Middle frontal gyrus (tissue), 1 donor: ENCODE data around the gene PRELID2.
"Not testable (repeated sequence)": the region's sequence is repeated elsewhere in the genome, so short reads cannot be mapped to it uniquely, and the experiment has no call there.

Source experiments
- DNase-seq: peaks from one replicate; pipeline ENCODE4 v3.0.0-alpha.2; 2015; ENCODE audit warnings: low spot score; ENCODE audit errors: extremely low spot score

The PRELID2 gene

DNA sequence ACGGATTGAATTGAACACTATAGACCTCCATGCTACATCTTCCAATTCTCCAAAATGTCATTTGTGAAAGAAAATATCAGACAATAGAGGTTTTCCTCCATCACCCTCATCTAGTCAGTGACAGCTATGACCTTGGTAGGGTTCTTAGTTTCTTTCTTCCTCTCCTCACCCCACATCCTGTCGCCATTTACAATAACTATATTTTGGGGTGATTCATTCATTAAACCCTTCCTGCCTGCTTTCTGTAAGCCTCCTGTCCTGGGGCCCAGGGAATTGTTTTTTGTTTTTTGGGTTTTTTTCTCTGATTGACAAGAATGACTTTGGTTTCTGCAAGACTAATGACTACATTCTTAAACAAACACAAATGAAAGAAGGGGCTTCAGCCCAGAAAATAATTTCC, 82.6 kb downstream of the PRELID2 start:
- no peak for DNase-seq

DNA sequence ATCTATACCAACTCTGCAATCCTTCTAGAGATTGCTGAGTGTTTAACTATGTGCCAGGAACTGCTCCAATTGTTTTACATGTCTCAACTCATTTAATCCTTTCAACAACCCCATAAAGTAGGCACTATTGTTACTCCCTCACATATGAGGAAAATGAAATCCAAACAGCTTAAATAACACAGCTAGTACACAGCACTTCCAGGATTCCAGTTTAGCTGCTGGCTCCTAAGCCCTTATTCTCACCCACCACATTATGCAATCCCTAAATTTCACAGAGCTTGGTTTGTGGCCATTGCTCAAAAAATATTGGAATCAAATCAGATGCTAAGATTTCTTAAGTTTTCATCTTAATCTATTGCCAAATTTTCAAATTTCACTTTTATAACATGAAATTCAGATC, 84.9 kb downstream of the PRELID2 start:
- no peak for DNase-seq

DNA sequence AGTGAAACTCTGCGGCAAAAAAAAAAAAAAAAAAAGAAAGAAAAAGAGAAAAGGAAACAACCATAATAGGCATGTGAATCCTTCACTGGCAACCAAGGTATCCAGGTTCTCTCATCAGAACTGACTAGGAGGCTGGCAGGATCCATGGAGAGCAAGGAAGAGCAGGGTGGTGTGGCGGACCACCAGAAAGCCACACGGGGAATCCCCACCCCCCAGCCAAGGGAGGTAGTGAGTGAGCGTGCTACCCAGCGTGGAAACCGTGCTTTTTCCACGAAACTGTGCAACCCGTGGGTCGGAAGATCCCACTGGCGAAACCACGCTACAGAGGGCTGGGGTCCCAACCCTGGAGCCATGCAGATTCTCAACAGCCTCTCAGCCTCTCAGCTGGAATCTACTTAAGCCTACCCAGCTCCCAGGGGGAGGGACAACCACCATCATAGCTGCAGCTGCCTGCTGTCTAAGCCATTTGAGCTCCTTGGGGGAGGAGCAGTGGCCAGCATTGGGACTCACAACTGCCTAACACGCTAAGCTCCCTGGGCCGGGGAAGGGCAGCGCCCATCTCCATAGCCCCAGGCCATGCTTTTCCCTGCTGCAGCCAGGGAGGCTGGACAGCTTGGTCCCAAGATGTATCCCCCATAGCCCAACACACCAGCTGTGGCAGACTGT, 91.6 kb downstream of the PRELID2 start:
- no peak for DNase-seq

DNA sequence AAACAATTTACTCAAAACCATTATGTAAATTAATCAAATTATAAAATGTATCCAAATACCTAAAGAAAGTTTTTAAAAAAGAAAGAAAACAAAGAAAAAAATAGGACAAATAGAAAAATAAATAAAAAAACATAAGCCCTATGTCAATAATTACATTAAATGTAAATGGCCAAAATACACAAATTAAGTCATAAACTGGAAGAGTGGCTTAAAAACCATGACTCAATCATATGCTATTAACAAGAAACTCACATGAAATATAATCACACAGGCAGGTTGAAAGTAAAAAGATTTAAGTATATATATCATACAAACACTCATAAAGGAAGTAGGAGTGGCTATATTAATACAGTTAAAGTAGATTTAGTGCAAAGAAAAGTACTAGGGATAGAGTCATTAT, 95.3 kb downstream of the PRELID2 start:
- no peak for DNase-seq

DNA sequence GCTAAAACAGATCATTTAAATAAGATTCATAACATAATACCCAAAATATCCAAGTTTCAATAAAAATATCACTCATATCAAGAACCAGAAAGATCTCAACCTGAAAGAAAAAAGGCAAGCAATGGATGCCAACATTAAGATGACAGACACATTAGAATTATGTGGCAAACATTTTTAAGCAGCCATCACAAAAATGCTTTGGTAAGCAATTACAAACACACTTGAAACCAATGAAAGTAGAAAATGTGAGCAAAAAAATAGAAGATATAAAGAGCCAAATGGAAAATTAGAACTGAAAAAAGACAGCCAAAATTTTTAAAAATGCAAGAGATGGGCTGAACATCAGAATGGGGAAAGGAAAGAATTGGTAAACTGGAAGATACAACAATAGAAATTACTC, 96.9 kb downstream of the PRELID2 start:
- no peak for DNase-seq

DNA sequence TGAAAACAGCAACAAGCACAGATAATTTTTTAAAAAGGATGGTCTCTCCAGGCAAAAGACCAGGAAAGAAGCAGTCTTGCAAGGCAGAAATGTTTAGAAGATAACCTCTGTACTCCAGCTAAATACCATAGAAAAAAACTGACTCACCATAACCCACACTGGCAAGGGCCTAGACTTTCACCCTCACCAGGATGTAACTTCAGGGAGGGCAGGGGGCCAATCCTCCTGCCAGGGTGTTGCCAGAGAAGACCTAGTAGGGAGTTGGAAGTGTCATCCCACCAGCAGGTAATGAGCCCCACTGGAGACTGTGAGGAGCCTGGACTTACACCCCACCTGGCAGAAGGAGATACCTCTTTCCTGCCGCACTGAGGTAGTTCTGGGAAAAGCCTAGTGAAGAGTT, 97.6 kb downstream of the PRELID2 start:
- no peak for DNase-seq

DNA sequence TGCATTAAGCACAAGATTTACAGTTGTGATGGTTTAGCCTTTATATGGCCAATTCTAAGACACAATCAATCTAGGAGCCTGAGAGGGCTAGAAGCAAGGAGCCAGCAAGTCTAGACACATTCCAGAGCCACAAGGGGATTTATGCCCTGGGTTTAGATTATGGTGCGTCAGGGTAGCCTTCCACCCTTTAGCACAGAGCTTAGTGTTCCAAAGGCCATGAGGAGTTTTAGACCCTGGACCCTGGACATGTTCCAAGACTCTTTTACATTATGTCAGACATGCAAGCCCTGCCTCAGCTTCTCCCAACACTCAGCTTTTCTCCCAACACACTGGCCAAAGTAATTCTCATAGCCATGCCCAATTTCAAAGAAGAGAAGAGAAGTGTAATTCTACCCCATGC, 105.2 kb downstream of the PRELID2 start:
- not testable (repeated sequence) for DNase-seq

DNA sequence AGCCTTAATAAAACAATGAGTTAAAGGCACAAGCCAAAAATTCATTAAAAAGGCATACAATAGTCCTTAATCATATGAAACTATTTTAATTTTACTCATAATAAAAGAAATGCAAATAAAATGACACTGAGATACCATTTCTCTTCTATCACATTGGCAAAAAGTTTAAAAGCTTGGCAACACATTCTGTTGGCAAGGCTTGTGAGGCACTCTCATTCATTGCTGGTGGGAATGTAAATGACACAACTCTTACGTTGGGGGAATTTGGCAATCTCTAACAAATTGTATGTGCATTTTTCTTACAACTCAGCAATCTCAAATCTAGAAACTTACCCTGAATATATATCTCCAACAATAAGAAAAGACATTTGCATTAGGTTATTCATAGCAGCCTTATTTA, 111.6 kb downstream of the PRELID2 start:
- DNase-seq: no peak

DNA sequence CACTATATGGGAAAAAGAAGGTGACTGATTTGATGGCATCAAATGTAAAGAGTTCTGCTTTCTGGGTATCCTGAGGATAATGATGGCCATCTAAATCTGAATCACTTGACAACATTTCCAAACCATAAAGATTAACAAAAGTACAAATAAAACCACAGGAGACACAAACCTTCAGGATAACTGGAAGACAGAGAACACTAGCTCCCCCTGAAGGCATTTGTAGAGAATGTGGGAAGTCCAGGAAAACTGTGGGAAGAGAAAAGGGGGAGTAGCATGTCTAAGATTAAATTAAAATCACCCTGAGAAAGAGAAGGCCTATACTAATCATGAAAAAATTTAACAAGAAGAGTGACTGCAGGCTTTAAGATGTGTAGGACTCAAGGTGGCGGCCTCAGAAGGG, 116.2 kb downstream of the PRELID2 start:
- no peak for DNase-seq

DNA sequence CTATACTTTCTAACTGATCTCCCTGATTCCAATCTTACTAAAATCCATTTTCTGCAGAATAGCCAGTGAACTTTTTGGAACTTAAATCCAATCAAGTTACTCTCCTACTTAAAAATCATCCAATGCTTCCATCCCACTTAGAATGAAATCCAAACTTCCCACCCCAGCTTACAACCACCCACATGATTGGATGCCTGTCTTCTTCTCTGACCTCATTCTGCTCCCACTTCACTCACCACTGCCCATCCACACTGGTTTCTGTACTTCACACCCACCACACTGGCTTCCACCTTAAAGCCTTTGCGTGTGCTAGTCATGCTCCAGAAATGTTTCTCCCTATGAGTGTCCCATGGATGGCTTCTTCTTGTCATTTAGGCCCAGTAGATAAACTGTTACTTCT, 119.7 kb downstream of the PRELID2 start:
- no peak for DNase-seq

DNA sequence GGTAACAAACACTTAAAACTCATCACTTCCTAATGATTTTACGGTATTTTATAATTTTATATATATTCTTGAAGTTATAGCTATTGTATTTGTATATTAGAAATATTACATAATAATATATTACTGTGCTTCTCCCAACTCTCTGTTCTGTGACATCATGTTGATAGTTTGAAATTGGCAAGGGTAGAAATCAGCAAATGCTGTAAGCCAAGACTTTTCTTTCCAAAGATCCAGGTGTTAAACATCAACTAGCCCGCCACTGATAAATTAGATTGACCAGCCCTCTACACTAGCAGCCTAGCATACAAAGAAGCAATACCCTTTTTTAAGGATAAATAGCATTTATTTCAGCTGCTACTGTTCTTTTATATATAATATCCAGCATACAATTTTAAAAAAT, 122.9 kb downstream of the PRELID2 start:
- DNase-seq: no peak

DNA sequence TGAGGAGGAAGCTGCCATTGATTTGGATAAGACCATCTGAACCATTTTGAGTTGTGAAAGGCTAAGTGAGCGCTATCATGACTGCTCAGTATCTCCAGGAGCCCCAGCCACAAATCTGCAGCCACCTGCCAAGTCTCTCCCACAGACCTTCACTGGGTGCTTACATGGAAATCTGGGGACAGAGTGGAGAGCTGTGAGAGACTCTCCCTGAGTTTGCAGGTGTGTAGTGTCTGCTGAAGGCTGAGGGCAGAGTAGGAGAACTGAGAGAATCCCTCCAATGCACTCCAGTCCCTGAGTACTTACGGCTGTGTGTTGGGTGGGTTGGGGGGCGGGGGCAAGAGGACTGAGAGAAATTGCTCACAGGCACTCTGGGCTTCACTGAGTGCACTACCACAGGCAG, 123.7 kb downstream of the PRELID2 start:
- DNase-seq: no peak
